NCI-H2196 treated with DMSO at 0.1 percent for 48 hours (cell line): ENCODE measurements around the gene ADAMTSL1.
A peak's percentile ranks its signal among the peaks of the same experiment; 100 is the strongest.

Experiments
- DNase-seq: peaks from one replicate; lab custom pipeline; 2025; ENCODE audit not compliant: unreplicated experiment; lab: John Stamatoyannopoulos, UW

The ADAMTSL1 gene

DNA sequence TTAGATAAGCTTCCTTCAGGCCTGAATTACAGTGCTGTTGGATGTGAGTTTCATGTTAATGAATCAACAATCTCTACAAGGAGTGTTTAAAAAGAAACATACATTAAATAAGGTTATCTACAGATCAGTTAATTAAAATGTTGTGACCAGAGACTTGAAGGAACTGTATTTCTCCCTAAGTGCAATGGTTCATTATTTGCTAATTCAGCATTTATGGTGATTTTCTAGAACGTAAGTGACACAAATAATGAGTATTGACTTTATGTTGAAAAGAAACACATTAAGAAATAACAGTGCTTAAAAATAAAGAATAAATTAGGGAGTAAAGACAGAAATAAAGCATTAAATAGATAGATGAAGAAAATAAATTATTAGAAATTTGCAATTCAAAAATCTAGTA is 74.5 kb downstream of the ADAMTSL1 start:
- no peak for DNase-seq

DNA sequence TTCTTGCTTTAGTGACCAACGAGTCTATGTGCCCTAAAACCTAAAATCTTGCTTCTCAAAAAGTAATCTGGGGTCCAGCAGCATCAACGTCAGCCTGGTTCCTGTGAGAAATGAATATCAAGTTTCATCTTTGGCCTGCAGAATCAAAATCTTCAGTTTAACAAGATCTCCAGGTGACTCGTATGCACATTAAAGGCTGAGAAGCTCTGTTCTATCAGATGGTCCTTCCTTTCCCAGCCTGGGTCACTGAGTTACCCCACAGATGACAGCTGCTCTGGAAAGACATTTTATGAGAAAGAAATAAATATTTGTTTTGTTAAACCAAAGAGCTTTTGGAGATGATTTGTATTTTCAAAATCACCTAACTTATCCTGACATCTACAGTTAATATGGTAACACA is 75.8 kb downstream of the ADAMTSL1 start:
- no peak for DNase-seq

DNA sequence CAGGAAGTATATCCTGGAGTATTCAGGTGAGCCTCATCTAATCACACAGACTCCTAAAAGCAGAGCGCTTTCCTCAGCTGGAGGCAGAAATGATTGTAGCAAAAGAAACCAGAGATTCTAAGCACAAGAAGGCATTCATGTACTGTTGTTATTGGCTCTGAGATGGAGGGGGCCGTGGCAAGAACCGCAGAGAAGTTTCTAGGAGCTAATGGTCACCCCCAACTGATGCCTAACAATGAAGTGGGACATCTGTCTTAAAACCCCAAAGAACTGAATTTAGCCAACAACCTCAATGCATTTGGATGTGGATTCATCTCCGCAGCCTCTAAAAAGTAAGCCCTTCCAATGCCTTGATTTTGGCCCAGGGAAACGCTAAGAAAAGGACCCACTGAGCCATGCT is 76.3 kb downstream of the ADAMTSL1 start:
- no peak for DNase-seq

DNA sequence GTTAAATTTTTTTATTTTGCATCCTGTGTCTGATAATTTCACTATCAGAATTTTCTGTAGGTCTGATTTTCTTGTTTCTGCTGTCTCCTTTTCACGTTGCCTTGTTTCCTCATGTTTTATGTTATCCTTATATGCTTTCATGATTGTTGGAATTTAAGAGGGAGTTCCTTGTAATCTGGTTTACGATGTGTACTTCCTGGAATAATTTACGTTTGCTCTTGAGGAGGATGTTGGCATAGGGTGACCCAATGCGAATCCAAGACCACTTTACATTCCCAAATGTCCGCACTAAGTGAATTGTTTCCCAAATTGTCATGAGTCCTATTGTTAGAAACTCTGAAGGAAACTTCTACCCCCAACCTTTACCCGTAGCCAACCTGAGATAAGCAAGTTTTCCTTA is 80.3 kb downstream of the ADAMTSL1 start:
- no peak for DNase-seq

DNA sequence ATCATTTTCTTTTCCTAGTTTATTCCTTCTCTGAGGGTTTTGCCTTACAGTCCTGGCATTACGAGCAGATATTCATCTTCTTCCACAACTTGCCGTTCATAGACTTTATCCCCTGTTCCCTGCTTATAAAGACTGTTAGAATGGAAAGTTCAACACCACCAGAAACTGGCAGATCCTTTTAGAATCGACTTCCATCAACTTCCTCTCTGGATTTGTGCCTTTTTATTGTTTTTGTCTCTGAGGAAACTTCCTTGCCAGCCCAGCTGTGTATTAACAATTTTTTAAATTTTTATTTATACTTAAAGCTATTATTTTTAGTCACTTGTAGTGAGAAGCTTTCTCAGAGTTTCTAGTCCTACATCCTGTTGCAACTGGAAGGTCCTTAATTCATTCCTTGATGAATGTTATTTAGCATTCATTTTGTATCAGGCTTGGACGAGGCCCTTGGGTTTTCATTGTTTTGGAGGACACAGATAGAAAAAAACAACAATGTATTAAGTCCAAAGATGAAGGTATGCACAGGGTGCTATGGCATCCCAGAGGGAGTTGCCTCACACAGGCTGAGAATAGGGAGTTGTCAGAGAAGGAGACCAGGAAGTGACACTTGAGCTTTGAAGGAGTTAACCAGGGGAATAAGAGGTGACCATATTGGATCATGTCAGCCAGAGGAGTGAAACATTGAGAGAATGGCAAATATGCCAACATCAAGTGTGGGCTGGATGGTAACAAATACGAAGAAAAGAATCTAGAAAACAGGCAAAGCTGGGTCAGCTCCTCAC is 81.3 kb downstream of the ADAMTSL1 start:
- DNase-seq = no peak

DNA sequence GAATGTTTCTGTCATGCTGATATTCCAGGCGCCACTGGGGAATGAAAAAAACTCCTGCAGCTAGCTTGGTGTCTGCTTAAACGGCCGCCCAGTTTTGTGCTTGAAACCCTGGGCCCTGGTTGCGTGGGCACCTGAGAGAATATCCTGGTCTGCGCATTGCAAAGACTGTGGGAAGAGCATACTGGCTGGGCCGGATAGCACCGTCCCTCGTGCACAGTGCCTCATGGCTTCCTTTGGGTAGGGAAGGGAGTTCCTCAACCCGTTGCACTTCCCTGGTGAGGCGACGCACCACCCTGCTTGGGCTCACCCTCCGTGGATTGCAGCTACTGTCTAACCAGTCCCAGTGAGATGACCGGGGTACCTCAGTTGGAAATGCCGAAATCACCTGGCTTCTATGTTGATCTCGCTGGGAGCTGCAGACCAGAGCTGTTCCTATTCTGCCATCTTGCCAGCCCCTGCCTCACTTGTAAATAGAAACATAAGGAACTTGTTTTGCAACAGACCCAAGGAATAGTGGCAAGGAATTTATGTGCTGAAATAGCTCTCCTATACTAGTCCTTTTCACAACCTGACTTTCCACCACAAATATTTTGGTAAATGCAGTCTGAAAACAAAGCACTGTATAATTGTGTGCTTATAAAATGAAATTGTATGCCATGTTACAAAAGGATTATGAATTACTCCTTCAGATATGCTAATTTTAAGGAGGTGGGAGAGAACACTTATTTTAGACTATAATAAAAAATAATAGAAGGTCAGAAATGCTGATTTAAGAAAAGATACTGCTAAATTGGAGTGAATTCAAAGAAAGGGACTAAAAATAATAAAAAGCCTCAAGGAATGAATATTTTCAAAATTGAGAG is 90.3 kb downstream of the ADAMTSL1 start:
- no peak for DNase-seq

DNA sequence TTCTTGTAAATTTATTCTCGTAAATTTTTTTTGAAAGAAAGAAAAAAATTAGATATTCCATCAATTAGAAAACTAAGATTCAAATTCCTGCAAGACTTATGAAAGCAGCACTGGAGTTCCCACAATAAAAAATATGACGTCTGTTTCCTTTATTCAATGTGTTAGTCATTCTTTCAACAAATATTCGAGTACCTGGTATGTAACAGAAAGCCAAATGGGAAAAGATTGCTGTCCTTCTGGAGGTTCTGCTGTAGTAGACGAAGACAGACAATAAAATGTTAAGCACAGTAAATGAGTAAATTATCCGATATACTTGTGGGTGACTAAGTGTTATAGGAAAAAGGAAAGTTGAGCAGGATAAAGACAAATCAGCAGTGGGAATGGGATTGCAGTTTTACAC is 92.2 kb downstream of the ADAMTSL1 start:
- no peak for DNase-seq

DNA sequence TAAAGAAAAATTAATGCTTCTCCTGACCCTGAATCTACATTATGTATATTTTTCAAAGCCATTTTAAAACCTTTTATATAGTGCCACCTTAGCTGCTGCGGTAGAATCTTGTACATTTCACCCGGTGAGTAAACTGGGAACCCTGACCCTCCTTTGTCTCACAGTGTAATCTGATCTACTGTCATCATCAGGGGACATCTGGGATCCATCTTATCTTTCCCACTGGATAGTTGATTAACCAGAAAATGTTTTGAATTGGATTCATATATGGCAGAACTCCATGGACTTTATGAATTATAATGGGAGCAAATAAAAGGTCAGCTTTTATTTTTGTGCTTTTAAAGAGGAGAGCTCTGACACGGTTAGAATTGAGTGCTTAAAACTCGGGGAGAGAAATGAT is 95.0 kb downstream of the ADAMTSL1 start:
- DNase-seq = peak; percentile 9

DNA sequence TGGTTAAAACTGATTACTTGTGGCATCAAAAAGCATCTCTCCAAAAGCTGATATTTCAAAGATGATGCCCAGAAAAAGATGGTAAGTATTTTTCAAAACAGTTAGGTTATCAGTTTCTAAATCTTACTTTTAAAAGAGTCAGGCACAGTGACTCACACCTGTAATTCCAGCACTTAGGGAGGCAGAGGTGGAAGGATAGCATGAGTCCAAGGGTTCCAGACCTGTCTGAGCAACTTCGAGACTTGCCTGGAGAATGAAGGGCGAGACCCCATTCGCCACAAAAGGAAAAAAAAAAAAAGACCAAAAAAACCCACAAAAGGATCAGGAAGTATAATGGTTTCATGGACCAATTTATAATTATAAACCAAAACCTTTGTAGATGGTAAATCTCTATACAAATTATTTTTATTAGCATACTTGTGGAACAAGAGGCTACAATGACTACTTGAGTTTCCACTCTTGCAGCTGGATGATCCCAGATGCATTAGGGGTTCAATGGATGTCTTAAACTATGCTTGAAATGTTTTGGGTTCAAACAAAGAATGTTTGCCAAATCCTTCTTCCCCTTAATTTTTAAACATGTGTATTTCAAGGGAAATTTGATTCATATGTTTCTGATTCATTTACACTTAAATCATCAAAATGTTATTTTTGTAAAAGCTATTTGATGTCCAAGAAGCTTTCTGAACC is 96.1 kb downstream of the ADAMTSL1 start:
- no peak for DNase-seq

DNA sequence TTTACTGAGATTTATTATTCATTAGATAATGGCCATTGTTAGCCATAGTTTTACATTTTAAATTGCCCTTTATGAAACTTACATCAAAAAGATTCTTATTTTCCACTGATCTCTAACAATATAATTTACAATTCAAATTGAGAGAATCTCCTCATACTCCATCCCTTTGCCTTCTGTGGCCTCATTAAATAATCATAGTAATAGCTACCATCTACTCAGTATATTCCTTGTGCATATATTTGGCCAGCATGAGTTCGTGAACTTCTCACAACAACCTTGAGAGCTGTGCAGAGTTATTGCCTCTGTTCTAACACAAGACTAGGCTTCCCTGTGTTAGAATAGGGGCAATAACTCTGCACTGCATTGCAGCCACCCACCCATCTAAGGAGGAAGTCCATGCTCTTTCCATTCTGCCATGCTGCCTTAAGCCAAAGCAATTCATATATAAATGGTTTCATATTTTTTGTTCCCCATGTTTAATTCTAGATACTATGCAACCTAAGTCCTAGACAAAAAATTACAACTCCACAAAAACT is 99.1 kb downstream of the ADAMTSL1 start:
- no peak for DNase-seq

DNA sequence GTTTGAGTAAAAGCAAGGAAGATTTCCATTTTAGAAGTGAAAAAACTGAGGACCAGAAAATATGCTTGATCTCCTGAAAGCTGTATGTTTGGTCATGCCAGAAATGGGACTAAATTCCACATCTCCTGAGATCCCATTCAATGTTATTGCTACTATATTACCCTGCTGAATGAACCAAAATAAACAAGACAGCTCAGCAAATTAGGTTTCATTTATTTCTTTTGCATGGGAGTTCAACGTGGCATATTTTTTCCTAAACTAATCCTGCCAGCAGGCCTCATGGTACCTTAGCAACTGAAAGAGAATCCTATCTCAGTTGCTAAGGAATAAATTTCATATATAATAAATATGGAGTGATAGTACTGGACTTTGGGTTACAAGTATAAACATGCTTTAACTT is 101.7 kb downstream of the ADAMTSL1 start:
- DNase-seq = no peak

DNA sequence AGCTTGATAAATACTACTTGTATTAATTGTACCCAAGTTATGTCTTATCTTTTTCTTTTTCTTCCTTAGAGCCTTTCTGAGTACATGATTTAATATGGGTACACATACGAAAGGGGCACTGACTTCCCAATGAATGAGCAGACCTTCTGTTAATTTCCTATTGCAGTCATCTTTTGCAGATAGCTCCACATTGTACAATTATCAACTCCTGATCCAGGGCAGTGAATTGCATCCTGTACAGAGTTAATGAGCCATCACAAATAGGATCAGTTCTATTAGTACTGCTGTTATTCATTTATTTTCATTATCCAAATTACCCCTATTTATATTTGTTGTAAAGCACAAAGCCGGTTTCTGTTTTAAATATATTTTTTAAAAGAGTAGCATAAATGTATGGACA is 105.6 kb downstream of the ADAMTSL1 start:
- DNase-seq = no peak

DNA sequence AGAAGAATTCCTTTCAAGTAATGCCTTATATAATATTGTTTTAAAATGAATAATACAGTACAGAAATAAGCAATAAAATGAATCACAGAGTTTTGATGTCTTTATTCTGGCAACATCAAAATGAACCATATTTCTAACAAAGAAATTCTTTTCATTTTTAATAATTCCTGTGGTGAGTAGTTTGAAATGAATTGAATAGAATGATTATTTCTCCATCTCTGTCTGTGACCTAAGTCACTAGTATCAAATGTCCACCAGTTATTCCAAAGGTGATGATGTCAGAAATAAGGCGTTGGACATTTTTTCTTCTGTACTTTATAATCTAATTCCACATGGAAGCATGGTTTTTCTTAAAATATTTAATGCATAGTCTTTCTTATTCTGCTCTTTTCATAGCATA is 106.2 kb downstream of the ADAMTSL1 start:
- DNase-seq = no peak

DNA sequence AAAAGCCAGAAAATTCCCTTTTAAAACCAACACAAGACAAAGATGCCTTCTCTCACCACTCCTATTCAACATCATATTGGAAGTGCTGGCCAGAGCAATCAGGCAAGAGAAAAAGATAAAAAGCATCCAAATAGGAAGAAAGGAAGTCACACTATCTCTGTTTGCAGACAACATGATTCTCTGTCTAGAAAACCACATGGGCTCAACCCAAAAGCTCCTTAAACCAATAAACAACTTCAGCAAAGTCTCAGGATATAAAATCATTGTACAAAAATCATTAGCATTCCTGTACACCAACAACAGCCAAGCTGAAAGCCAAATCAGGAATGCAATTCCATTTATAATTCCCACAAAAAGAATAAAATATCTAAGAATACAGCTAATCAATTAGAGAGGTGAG is 112.0 kb downstream of the ADAMTSL1 start:
- no peak for DNase-seq

DNA sequence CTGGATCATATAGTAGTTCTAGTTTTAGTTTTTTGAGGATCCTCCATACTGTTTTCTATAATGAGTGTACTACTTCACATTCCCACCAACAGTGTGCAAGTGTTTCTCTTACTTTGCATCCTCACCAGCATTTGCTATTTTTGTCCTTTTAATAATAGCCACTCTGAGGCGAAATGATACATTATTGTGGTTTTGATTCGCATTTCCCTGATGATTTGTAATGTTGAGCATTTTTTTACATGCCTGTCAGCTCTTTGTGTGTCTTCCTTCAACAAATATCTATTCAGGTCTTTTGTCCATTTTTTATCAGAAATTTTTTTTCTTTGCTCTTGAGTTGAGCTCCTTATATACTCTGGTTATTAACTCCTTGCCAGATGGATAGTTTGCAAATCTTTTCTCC is 114.0 kb downstream of the ADAMTSL1 start:
- no peak for DNase-seq

DNA sequence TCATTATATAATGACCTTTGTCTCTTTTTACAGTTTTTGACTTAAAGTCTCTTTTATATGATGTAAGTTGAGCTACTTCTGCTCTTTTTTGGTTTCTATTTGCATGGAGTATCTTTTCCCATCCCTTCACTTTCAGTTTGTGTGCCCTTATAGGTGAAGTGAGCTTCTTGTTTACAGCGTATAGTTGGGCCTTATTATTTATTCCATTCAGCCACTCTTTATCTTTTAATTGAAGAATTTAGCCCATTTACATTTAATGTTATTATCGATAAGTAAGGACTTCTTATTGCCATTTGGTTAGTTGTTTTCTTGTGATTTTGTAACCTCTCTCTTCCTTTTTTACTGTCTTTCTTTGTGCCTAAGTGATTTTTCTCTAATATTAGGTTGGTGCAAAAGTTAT is 117.3 kb downstream of the ADAMTSL1 start:
- DNase-seq = no peak

DNA sequence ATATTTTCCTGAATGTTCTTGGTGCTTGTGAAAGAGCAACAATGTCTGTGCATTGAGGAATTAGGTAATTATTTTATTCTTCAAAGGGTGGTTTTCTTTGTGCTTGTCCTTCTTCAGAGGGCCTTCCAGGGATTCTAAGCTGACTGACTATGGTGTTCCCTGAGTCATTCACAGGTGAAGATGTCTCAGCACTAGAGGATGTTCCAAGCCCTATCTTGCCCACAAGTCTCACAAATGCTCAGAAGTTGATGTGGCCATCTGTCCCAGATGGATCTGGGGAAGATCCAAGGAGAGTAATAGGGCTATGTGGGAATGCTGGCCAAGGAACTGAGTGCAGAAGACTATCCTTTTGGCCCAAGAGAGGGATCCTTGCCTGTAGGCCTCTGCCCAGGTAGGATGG is 120.9 kb downstream of the ADAMTSL1 start:
- DNase-seq = no peak

DNA sequence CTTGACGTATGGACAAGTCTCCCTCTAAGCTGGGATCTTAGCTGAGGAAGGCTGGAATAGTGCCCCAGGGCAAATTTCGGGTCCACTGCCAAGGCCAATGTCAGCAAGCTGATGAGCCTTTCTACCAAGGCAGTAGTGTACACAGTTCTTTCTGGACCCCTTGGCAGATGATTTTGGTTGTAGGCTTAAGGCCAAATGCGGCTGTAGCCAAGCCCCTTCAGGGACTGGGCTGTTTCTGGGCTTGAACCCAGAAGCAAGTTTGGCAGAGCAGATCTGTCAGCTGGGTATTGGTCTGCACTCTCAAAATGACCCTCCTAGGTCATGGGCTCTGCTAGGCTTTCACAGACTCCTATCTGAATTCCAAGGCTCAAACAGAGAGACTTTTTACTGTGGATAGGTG is 121.6 kb downstream of the ADAMTSL1 start:
- no peak for DNase-seq

DNA sequence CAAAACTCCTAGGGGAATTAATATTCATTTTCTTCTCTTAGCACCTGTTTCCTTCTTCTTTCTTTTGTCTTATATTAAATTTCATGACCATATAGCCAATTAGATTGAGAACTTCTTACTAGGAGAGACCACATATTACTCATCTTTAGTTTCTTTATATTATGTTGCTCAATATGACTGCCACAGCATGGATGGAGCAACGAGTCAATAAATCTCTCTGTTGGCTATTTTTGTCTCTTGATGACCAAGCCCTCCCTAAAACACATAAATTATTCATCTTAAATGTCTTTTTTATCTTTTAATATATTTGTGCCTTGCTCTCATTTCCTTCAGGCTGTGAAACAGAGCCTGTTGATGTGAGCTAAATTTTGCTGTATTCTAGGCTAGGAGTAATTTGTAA is 123.0 kb downstream of the ADAMTSL1 start:
- DNase-seq = no peak

DNA sequence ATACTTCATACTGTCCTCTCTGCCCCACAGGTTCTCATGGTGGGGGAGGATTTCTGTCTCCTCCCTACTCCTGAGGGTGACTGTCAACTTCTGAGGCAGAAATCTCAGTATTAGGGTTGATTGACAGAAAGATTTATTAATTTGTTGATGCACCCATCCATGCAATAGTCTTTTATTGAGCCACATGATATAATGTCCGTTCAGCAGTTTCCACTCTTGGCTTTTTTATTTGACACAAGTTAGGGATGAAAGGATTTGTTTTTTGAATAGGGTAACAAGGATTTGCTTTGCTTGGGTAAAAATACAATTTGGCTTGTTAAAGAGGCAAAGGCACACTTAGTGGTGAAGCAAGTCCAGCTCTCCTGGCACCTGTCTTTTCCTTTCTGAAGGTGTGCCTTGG is 125.0 kb downstream of the ADAMTSL1 start:
- no peak for DNase-seq

DNA sequence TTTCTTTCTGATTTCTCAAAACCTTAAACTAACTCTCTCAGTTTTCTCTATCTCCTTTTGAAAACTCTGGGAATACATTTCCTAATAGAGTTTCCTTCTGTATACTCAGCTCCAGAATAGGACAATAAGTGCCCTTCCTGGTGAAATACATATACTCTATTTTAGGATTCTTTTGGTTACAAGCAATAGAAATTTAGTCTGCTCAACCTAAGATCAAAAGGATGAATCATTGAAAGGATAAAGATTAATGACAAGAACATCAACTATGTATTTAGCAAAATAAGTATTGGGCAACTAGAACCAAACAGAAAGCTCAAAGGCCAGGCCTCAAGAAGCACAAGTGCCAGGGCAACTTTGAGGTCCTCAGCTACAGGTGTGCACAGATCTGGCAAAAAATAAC is 127.1 kb downstream of the ADAMTSL1 start:
- no peak for DNase-seq

DNA sequence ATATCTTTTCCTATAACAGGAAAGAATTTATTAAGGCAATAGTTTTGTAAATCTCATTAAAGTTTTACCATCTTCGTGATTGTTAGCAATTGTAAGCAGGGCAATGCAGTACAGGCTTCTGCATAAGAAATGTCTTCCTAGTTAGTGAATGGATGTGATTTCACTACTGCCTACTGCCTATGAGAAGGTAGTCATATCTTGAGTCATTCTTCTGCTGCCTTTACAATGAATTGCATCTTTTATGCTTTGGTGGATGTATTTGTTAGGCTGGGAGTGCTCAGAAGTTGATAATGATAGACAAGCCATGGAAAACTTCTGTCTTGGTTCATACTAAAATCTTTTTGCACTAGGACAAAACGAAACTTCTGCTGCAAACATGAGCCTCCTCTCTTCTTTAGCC is 128.0 kb downstream of the ADAMTSL1 start:
- DNase-seq = no peak
